ENCODE data around the gene PPP2R2C. TPM values are rescaled to one million over a fixed set of nuclear protein-coding genes. Genes with fewer than 3 reads are reported as not detected.

The PPP2R2C gene
- total and polyA plus RNA-seq, 7 experiments from 2014 or later = not detected

DNA sequence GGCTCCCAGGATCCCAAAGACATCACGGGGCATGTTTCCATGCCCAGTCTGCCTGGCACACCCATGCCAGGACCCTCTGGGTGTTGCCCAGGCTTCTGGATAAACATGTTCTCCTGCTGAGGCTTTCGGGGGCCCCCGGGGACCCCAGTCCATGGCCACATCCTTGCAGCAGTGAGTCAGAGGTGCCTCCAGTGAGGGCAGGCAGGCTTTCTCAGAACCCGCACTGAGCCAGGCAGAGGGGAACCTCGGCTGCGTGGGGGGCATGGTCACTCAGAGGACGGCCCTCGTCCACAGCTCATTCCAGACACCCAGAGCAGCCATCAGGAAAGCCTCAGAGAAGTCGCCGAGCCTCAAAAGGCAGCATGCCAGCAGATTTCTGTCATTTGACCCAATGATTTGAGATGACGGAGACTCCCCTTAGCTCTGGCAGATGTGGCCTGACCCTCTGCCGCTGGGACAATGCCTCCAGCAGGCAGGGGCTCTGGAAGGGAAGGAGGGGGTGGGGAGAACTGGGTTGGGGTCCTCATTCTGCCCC is 54.8 kb downstream of the PPP2R2C start:
- H3K4me3 ChIP-seq (ENCODE audit: low read length) = no peak overlapping the region
- intact Hi-C loops (cut with micrococcal nuclease) = no loop called here
- no peaks in the 10 kb centered on the region for H3K36me3 ChIP-seq (ENCODE audit: control insufficient read depth in 2 of 3, insufficient read depth in 3 of 3, low read length in 3 of 3)
- peaks cover 0 to 7% (median 2%) of the 10 kb centered on the region in 11 donors for H3K9me3 Mint-ChIP-seq
- no peaks in the 10 kb centered on the region for H3K4me1 Mint-ChIP-seq
- peaks cover 5 to 21% (median 12%) of the 10 kb centered on the region in 5 donors for H3K27me3 Mint-ChIP-seq
- no peak for ATAC-seq
- H3K4me1 ChIP-seq (ENCODE audit: control insufficient read depth in 2 of 2, insufficient read depth in 2 of 2, low read length in 2 of 2) = no peaks in the 10 kb centered on the region
- no peaks in the 10 kb centered on the region for H3K36me3 Mint-ChIP-seq
- ChIA-PET CTCF (no interaction called here), POLR2A (no interaction called here)
- H3K27me3 ChIP-seq (ENCODE audit: control insufficient read depth in 2 of 2, insufficient read depth in 2 of 2, low read length in 2 of 2) = no peaks in the 10 kb centered on the region
- no peak overlapping the region for H3K4me3 Mint-ChIP-seq
- no peaks in the 10 kb centered on the region for H3K9me3 ChIP-seq (ENCODE audit: control insufficient read depth in 2 of 3, low read length in 3 of 3)
- no peak overlapping the region for H3K27ac Mint-ChIP-seq
- no peak for DNase-seq
- no peak overlapping the region for H3K27ac ChIP-seq (ENCODE audit: low read depth, low read length)

DNA sequence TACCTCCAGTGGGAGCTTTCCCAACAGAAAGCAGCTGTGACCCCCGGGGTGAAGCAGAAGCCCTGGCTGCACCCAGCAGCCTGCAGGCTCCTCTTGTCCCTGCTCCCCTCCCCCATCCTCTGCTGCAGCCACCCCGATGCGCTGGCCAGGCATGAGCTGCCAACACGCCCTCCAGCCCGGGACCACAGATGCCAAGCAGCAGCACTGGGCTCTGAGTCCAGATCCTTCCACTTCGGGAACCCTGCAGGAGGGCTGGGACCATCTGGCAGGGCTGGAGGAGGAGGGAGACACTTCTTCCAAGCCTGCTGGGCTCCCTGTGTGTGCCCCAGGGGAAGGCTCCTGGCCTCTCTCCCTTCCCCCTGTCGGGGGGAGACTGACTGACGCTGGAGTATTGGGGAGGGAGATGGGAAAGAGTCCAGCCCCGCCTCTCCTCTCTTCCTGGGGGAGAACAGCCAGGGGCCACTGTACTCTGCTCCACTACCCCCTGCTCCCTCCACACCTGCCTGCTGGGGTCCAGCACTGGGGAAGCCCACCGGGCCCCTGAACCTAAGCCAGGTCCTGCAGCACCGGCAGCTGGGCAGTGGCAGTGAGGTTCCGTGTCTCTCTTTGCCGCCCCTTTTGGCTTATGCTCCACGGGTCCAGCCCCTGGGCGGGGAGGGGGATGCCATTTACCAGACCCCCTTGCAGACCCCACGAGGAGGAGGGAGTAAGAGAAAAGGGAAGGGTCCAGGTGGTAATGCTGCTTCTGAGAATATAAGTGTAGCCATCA is 55.7 kb downstream of the PPP2R2C start:
- intact Hi-C loops (cut with micrococcal nuclease) = no loop called here
- ChIA-PET POLR2A (no interaction called here), CTCF (no interaction called here)
- no peak overlapping the region for H3K4me3 ChIP-seq (ENCODE audit: low read length)
- no peaks in the 10 kb centered on the region for H3K9me3 ChIP-seq (ENCODE audit: control insufficient read depth in 2 of 3, low read length in 3 of 3)
- no peak overlapping the region for H3K27ac Mint-ChIP-seq
- no peak overlapping the region for H3K27ac ChIP-seq (ENCODE audit: low read depth, low read length)
- peaks cover 5 to 25% (median 12%) of the 10 kb centered on the region in 5 donors for H3K27me3 Mint-ChIP-seq
- no peak overlapping the region for H3K4me3 Mint-ChIP-seq
- no peaks in the 10 kb centered on the region for H3K36me3 ChIP-seq (ENCODE audit: control insufficient read depth in 2 of 3, insufficient read depth in 3 of 3, low read length in 3 of 3)
- ATAC-seq (no peak), DNase-seq (no peak)
- no peaks in the 10 kb centered on the region for H3K27me3 ChIP-seq (ENCODE audit: control insufficient read depth in 2 of 2, insufficient read depth in 2 of 2, low read length in 2 of 2)
- H3K36me3 Mint-ChIP-seq = no peaks in the 10 kb centered on the region
- H3K4me1 Mint-ChIP-seq = no peaks in the 10 kb centered on the region
- no peaks in the 10 kb centered on the region for H3K4me1 ChIP-seq (ENCODE audit: control insufficient read depth in 2 of 2, insufficient read depth in 2 of 2, low read length in 2 of 2)
- H3K9me3 Mint-ChIP-seq = peaks cover 0 to 10% (median 2%) of the 10 kb centered on the region in 11 donors

DNA sequence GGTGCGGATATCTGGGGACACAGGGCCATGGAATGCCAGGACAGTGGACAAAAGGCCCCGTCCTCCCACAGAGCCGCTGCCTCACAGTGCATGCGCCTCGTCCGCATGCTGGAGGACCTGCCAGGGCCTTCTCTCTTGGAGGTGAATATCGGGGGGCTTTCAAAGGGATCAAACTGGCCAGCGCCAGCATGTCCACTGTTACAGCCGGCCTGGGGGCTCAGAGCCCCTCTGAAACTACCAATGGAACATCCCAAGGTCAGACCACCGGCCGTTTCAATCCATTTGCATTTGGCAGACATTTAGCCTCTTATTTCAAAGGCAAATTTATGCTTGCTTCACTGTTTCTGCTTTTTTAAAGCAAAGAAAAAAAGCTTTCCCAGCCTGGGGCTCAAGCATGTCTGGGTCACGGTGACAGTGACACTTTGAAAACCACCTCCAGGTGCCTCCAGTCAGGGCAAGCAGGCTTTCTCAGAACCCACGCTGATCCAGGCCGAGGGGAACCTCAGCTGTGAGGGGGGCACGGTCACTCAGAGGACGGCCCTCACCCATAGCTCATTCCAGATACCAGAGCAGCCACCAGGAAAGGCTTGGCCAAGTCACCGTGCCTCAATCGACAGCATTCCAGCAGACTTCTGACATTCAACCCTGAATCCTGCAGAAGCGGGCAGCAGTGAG is 57.2 kb downstream of the PPP2R2C start:
- no peak for DNase-seq
- Mint-ChIP-seq H3K4me1 (no peaks in the 10 kb centered on the region), H3K27me3 (peaks cover 5 to 21% (median 10%) of the 10 kb centered on the region in 5 donors), H3K27ac (no peak overlapping the region), H3K9me3 (peaks cover 0 to 7% (median 2%) of the 10 kb centered on the region in 11 donors), H3K4me3 (no peak overlapping the region), H3K36me3 (no peaks in the 10 kb centered on the region)
- no peak overlapping the region for H3K4me3 ChIP-seq (ENCODE audit: low read length)
- H3K27me3 ChIP-seq (ENCODE audit: control insufficient read depth in 2 of 2, insufficient read depth in 2 of 2, low read length in 2 of 2) = no peaks in the 10 kb centered on the region
- H3K9me3 ChIP-seq (ENCODE audit: control insufficient read depth in 2 of 3, low read length in 3 of 3) = no peaks in the 10 kb centered on the region
- intact Hi-C loops (cut with micrococcal nuclease) = no loop called here
- no peak overlapping the region for H3K27ac ChIP-seq (ENCODE audit: low read depth, low read length)
- ChIA-PET POLR2A (no interaction called here), CTCF (no interaction called here)
- H3K36me3 ChIP-seq (ENCODE audit: control insufficient read depth in 2 of 3, insufficient read depth in 3 of 3, low read length in 3 of 3) = no peaks in the 10 kb centered on the region
- no peak for ATAC-seq
- no peaks in the 10 kb centered on the region for H3K4me1 ChIP-seq (ENCODE audit: control insufficient read depth in 2 of 2, insufficient read depth in 2 of 2, low read length in 2 of 2)

DNA sequence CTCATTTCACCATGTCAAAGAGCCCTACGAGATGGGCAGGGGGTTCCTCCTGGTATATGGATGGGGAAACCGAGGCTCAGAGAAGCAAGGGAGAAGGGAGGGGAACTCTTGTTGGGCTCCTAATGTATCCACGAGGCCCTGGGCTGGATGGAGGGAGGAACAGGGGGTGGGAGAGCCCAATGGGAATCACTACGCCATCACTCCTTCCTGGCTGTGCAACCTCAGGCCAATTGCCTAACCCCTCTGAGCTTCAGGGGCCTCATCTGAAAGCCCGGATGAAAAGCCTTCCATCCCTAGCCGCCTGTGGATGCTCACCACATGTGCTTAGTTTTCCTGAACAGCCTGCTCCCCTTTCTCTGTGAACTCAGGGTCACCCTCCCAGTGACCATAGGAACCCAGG is 57.8 kb downstream of the PPP2R2C start:
- Mint-ChIP-seq H3K4me3 (no peak overlapping the region), H3K4me1 (no peaks in the 10 kb centered on the region), H3K36me3 (no peaks in the 10 kb centered on the region), H3K9me3 (peaks cover 0 to 7% (median 2%) of the 10 kb centered on the region in 11 donors), H3K27ac (no peak overlapping the region), H3K27me3 (peaks cover 5 to 19% (median 9%) of the 10 kb centered on the region in 5 donors)
- Histone ChIP-seq H3K36me3 (ENCODE audit: control insufficient read depth in 2 of 3, insufficient read depth in 3 of 3, low read length in 3 of 3) (no peaks in the 10 kb centered on the region), H3K27me3 (ENCODE audit: control insufficient read depth in 2 of 2, insufficient read depth in 2 of 2, low read length in 2 of 2) (no peaks in the 10 kb centered on the region), H3K4me1 (ENCODE audit: control insufficient read depth in 2 of 2, insufficient read depth in 2 of 2, low read length in 2 of 2) (no peaks in the 10 kb centered on the region), H3K27ac (ENCODE audit: low read depth, low read length) (no peak overlapping the region), H3K9me3 (ENCODE audit: control insufficient read depth in 2 of 3, low read length in 3 of 3) (no peaks in the 10 kb centered on the region), H3K4me3 (ENCODE audit: low read length) (no peak overlapping the region)
- ChIA-PET POLR2A (no interaction called here), CTCF (no interaction called here)
- ATAC-seq (no peak), DNase-seq (no peak)
- intact Hi-C loops (cut with micrococcal nuclease) = no loop called here

GRCh38 chr4:6410664-6411063 is 61.8 kb downstream of the PPP2R2C start:
- ATAC-seq = no peak
- DNase-seq = no peak
- no peak overlapping the region for H3K4me3 ChIP-seq (ENCODE audit: low read length)
- H3K4me1 Mint-ChIP-seq = no peaks in the 10 kb centered on the region
- no peak overlapping the region for H3K4me3 Mint-ChIP-seq
- H3K9me3 Mint-ChIP-seq = peaks cover 0 to 7% (median 2%) of the 10 kb centered on the region in 11 donors
- intact Hi-C loops (cut with micrococcal nuclease) = no loop called here
- no peak overlapping the region for H3K27ac ChIP-seq (ENCODE audit: low read depth, low read length)
- no peaks in the 10 kb centered on the region for H3K27me3 ChIP-seq (ENCODE audit: control insufficient read depth in 2 of 2, insufficient read depth in 2 of 2, low read length in 2 of 2)
- no peaks in the 10 kb centered on the region for H3K9me3 ChIP-seq (ENCODE audit: control insufficient read depth in 2 of 3, low read length in 3 of 3)
- H3K27me3 Mint-ChIP-seq = peaks cover 6 to 13% (median 12%) of the 10 kb centered on the region in 5 donors
- no peaks in the 10 kb centered on the region for H3K4me1 ChIP-seq (ENCODE audit: control insufficient read depth in 2 of 2, insufficient read depth in 2 of 2, low read length in 2 of 2)
- no peaks in the 10 kb centered on the region for H3K36me3 ChIP-seq (ENCODE audit: control insufficient read depth in 2 of 3, insufficient read depth in 3 of 3, low read length in 3 of 3)
- no peak overlapping the region for H3K27ac Mint-ChIP-seq
- CTCF ChIA-PET = no interaction called here
- H3K36me3 Mint-ChIP-seq = no peaks in the 10 kb centered on the region
- POLR2A ChIA-PET = no interaction called here

DNA sequence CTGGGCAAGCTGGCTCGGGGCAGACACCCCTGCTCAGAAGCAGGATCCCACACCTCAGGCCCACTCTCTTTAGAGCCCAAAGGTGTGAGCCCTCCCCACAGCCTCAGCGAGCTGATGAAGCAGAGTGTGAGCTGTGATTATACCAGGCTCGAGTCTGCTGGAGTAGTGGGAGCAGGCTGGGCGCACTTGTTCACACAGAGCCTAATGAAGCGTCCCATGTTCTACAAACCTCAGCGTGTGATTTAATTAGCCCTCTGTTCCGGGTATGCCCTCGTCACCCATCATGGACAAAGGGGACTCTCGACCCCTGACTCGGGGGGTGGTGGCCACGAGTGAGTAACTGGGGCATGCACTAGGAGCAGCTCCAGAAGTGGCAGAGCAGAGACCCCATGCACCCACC is 62.3 kb downstream of the PPP2R2C start:
- H3K27me3 ChIP-seq (ENCODE audit: control insufficient read depth in 2 of 2, insufficient read depth in 2 of 2, low read length in 2 of 2) = no peaks in the 10 kb centered on the region

More for the DNA sequence above, 62.3 kb downstream of the PPP2R2C start:
- intact Hi-C loops (cut with micrococcal nuclease) = no loop called here
- H3K27me3 Mint-ChIP-seq = peaks cover 8 to 18% (median 16%) of the 10 kb centered on the region in 5 donors
- ATAC-seq (no peak), DNase-seq (no peak)
- no peak overlapping the region for H3K4me3 Mint-ChIP-seq
- Histone ChIP-seq H3K9me3 (ENCODE audit: control insufficient read depth in 2 of 3, low read length in 3 of 3) (no peaks in the 10 kb centered on the region), H3K4me1 (ENCODE audit: control insufficient read depth in 2 of 2, insufficient read depth in 2 of 2, low read length in 2 of 2) (no peaks in the 10 kb centered on the region), H3K36me3 (ENCODE audit: control insufficient read depth in 2 of 3, insufficient read depth in 3 of 3, low read length in 3 of 3) (no peaks in the 10 kb centered on the region), H3K4me3 (ENCODE audit: low read length) (no peak overlapping the region), H3K27ac (ENCODE audit: low read depth, low read length) (no peak overlapping the region)
- H3K4me1 Mint-ChIP-seq = no peaks in the 10 kb centered on the region
- H3K9me3 Mint-ChIP-seq = peaks cover 0 to 7% (median 2%) of the 10 kb centered on the region in 11 donors
- H3K27ac Mint-ChIP-seq = no peak overlapping the region
- ChIA-PET CTCF (no interaction called here), POLR2A (no interaction called here)
- H3K36me3 Mint-ChIP-seq = no peaks in the 10 kb centered on the region
